Kidney (tissue), 14 donors: ENCODE results near the gene FHOD3. TPM values are rescaled to one million over a fixed set of nuclear protein-coding genes. Genes with fewer than 3 reads are reported as not detected.

ENCODE experiments used
- DNase-seq, 5 donors: peaks; one replicate each; pipeline ENCODE4 v3.0.0-alpha.2; 2013 to 2020
- FAIRE-seq: peaks from 2 replicates; lab custom pipeline; 2012; peaks lifted over from hg19 to GRCh38; lab: Jason Lieb, UNC
- H3K27ac ChIP-seq, 2 donors: one replicate each; pipeline ENCODE4 v1.7.0; 2013; ENCODE audit warnings: low read depth in 2 of 2, low read length in 2 of 2, inconsistent platforms in 1 of 2
- H3K27me3 ChIP-seq: one replicate; pipeline ENCODE4 v1.7.1; 2013; ENCODE audit warnings: low read length, inconsistent platforms; ENCODE audit not compliant: control insufficient read depth, insufficient read depth
- H3K36me3 ChIP-seq, 3 donors: one replicate each; pipeline versions ENCODE4 v1.7.0 to v1.7.1; 2013; ENCODE audit warnings: low read length in 3 of 3, control low read depth in 1 of 3, inconsistent platforms in 1 of 3; ENCODE audit not compliant: insufficient read depth in 3 of 3, control insufficient read depth in 2 of 3
- H3K4me1 ChIP-seq, 3 donors: one replicate each; pipeline versions ENCODE4 v1.7.0 to v1.7.1; 2013; ENCODE audit warnings: low read length in 3 of 3, inconsistent platforms in 1 of 3, low read depth in 1 of 3; ENCODE audit not compliant: control insufficient read depth in 2 of 3, insufficient read depth in 2 of 3
- H3K4me3 ChIP-seq, 3 donors: one replicate each; pipeline versions ENCODE4 v1.7.0 to v1.8.1; 2013; ENCODE audit warnings: low read length in 3 of 3, control low read depth in 1 of 3, inconsistent platforms in 1 of 3
- H3K9ac ChIP-seq, 3 donors: one replicate each; pipeline versions ENCODE4 v1.7.0 to v1.7.1; 2013; ENCODE audit warnings: low read length in 3 of 3, control low read depth in 1 of 3, inconsistent platforms in 1 of 3
- H3K9me3 ChIP-seq, 3 donors: one replicate each; pipeline versions ENCODE4 v1.7.0 to v1.7.1; 2013; ENCODE audit warnings: low read length in 3 of 3, control low read depth in 1 of 3, inconsistent platforms in 1 of 3; ENCODE audit not compliant: control insufficient read depth in 2 of 3, insufficient read depth in 1 of 3
- CTCF ChIP-seq: IDR thresholded peaks from 3 replicates; pipeline ENCODE4 v1.5.1; 2012; ENCODE audit warnings: mild to moderate bottlenecking, moderate library complexity, borderline replicate concordance; ENCODE audit not compliant: insufficient read depth; ENCODE audit errors: extremely low read depth
- intact Hi-C: fragments of 100-400 bp; cut with DNase I; formaldehyde crosslinking; loops from one replicate; pipeline ENCODE4 v1.11.1; 2022
- polyA plus RNA-seq: library from polyadenylated mRNA; stranded (reverse); fragments of 350-450 nt; fragmentation: Illumina TruSeq; extraction: RNeasy Lipid Tissue Mini Kit (QIAGEN cat#74804); gene quantifications from one replicate; pipeline ENCODE4 v1.2.3, GENCODE V29; 2014; ENCODE audit warnings: low read depth, low replicate concordance; ENCODE audit not compliant: insufficient read depth
- total RNA-seq: library from RNA; stranded (reverse); fragmentation: NEBNext Ultra II Directional; extraction: Animal tissue kit (Norgen Biotek cat#: 25700); gene quantifications from one replicate; pipeline ENCODE4 v1.2.1, GENCODE V29; 2021
- donor health status: control.
- donor health status: control.
- donor health status: control.
- donor health status: control.
- donor health status: control.
- donor health status: DM: yes; HTN: yes; CAD: no.
- donor health status: Normal renal cell carcinoma (clear cell type).

FHOD3 gene
- total and polyA plus RNA-seq, 2 donors from 2014 or later, result 21.5 to 28.0 TPM

GRCh38 chr18:36403896-36404820, 106.6 kb downstream of the FHOD3 start:
- H3K36me3 ChIP-seq, result no peaks in the 10 kb centered on the region
- no peak overlapping the region for H3K27ac ChIP-seq
- H3K4me3 ChIP-seq, result no peak overlapping the region
- no peak overlapping the region for H3K9ac ChIP-seq
- FAIRE-seq (no peak), DNase-seq (no peak)
- no peaks in the 10 kb centered on the region for H3K9me3 ChIP-seq
- no peak for TF ChIP-seq CTCF
- intact Hi-C loops, result no loop called here
- H3K4me1 ChIP-seq, result peaks cover 0 to 3% (median under 1%) of the 10 kb centered on the region in 3 donors
- no peaks in the 10 kb centered on the region for H3K27me3 ChIP-seq

- H3K9me3 ChIP-seq, result no peaks in the 10 kb centered on the region
- no peak overlapping the region for H3K4me3 ChIP-seq
- TF ChIP-seq CTCF, result no peak
- H3K4me1 ChIP-seq, result peaks cover 0 to 3% (median 3%) of the 10 kb centered on the region in 3 donors
- no peak for DNase-seq
- intact Hi-C loops, result no loop called here
- H3K27me3 ChIP-seq, result no peaks in the 10 kb centered on the region
- FAIRE-seq, result no peak
- no peak overlapping the region for H3K27ac ChIP-seq
- no peak overlapping the region for H3K9ac ChIP-seq
- no peaks in the 10 kb centered on the region for H3K36me3 ChIP-seq
Observed at GRCh38 chr18:36405611-36406010, 108.1 kb downstream of the FHOD3 start.

- Histone ChIP-seq H3K27me3 (no peaks in the 10 kb centered on the region), H3K36me3 (no peaks in the 10 kb centered on the region), H3K9ac (no peak overlapping the region), H3K4me1 (peaks cover 0 to 3% (median 3%) of the 10 kb centered on the region in 3 donors), H3K9me3 (no peaks in the 10 kb centered on the region), H3K27ac (no peak overlapping the region), H3K4me3 (no peak overlapping the region)
- no peak for DNase-seq
- FAIRE-seq, result no peak
- TF ChIP-seq CTCF, result no peak
- intact Hi-C loops, result no loop called here
Observed at GRCh38 chr18:36406805-36407204, 109.3 kb downstream of the FHOD3 start.
